HEK293 (cell line): ENCODE data around the gene THUMPD3.

Source experiments
- CTCF ChIA-PET: fragments of 350-600 bp; formaldehyde crosslinking; extraction: SDS; loops from one replicate; lab custom pipeline; 2021; ENCODE audit warnings: antibody characterized with exemption; lab: Yijun Ruan, JAX
- POLR2A ChIA-PET: fragments of 300-600 bp; formaldehyde crosslinking; extraction: SDS; loops from one replicate; lab custom pipeline; 2020; ENCODE audit warnings: antibody characterized with exemption, inconsistent platforms; lab: Yijun Ruan, JAX
- H3K27ac ChIP-seq: fragments of 200-500 bp; sonication (Bioruptor generic); 2 replicates; pipeline ENCODE4 v1.5.1; 2014; ENCODE audit warnings: low read depth, low read length, control low read depth, inconsistent platforms; ENCODE audit errors: extremely low read depth
- H3K36me3 ChIP-seq, 2 experiments: fragments of 200-500 bp in 1 of 2; sonication (Bioruptor generic) in 1 of 2; 1 replicate in 1 of 2; 2 replicates in 1 of 2; pipeline ENCODE4 v1.5.1; 2014 to 2017; ENCODE audit warnings: inconsistent platforms in 2 of 2, low read length in 2 of 2; ENCODE audit not compliant: control insufficient read depth in 2 of 2, insufficient read depth in 1 of 2
- H3K4me1 ChIP-seq: fragments of 200-500 bp; sonication (Bioruptor generic); 2 replicates; pipeline ENCODE4 v1.5.1; 2014; ENCODE audit warnings: mild to moderate bottlenecking, low read length, inconsistent platforms; ENCODE audit not compliant: control insufficient read depth, insufficient read depth
- H3K4me3 ChIP-seq: 2 replicates; pipeline ENCODE4 v1.5.1; 2011; ENCODE audit warnings: low read depth, mild to moderate bottlenecking, control low read depth, low read length, moderate library complexity
- H3K9me3 ChIP-seq: fragments of 200-500 bp; sonication (Bioruptor generic); 2 replicates; pipeline ENCODE4 v1.5.1; 2014; ENCODE audit warnings: low read depth, low read length, inconsistent platforms; ENCODE audit not compliant: control insufficient read depth, insufficient read depth
- AEBP2 ChIP-seq: fragments of 450-650 bp; formaldehyde crosslinking; IDR thresholded peaks from 2 replicates; pipeline ENCODE4 v1.5.1; 2016; ENCODE audit warnings: missing biosample characterization, missing genetic modification characterization, borderline replicate concordance
- FEZF1 ChIP-seq: fragments of 450-650 bp; formaldehyde crosslinking; IDR thresholded peaks from 2 replicates; pipeline ENCODE4 v1.5.1; 2016; ENCODE audit warnings: missing biosample characterization, missing genetic modification characterization
- GLI4 ChIP-seq: fragments of 450-650 bp; formaldehyde crosslinking; IDR thresholded peaks from 2 replicates; pipeline ENCODE4 v1.5.1; 2016; ENCODE audit warnings: missing biosample characterization, missing genetic modification characterization
- HIC1 ChIP-seq: fragments of 450-650 bp; formaldehyde crosslinking; IDR thresholded peaks from 2 replicates; pipeline ENCODE4 v1.5.1; 2016; ENCODE audit warnings: missing biosample characterization, missing genetic modification characterization
- KLF16 ChIP-seq: fragments of 450-650 bp; formaldehyde crosslinking; IDR thresholded peaks from 2 replicates; pipeline ENCODE4 v1.5.1; 2017; ENCODE audit warnings: missing biosample characterization, missing genetic modification characterization
- KLF9 ChIP-seq: fragments of 450-650 bp; formaldehyde crosslinking; IDR thresholded peaks from 2 replicates; pipeline ENCODE4 v1.5.1; 2016; ENCODE audit warnings: missing biosample characterization, missing genetic modification characterization, low read depth
- SCRT2 ChIP-seq: fragments of 450-650 bp; formaldehyde crosslinking; IDR thresholded peaks from 2 replicates; pipeline ENCODE4 v1.5.1; 2016; ENCODE audit warnings: missing biosample characterization, missing genetic modification characterization
- ZBTB17 ChIP-seq: fragments of 450-650 bp; formaldehyde crosslinking; IDR thresholded peaks from 2 replicates; pipeline ENCODE4 v1.5.1; 2016; ENCODE audit warnings: missing biosample characterization, missing genetic modification characterization
- ZEB2 ChIP-seq: fragments of 450-650 bp; formaldehyde crosslinking; IDR thresholded peaks from 2 replicates; pipeline ENCODE4 v1.5.1; 2016; ENCODE audit warnings: missing biosample characterization, missing genetic modification characterization
- ZNF138 ChIP-seq: fragments of 450-650 bp; formaldehyde crosslinking; IDR thresholded peaks from 2 replicates; pipeline ENCODE4 v1.5.1; 2016; ENCODE audit warnings: missing biosample characterization, missing genetic modification characterization, borderline replicate concordance
- ZNF146 ChIP-seq: fragments of 450-650 bp; formaldehyde crosslinking; IDR thresholded peaks from 2 replicates; pipeline ENCODE4 v1.5.1; 2016; ENCODE audit warnings: missing biosample characterization, missing genetic modification characterization
- ZNF175 ChIP-seq: fragments of 450-650 bp; formaldehyde crosslinking; IDR thresholded peaks from 2 replicates; pipeline ENCODE4 v1.5.1; 2016; ENCODE audit warnings: missing biosample characterization, missing genetic modification characterization
- ZNF2 ChIP-seq: fragments of 450-650 bp; formaldehyde crosslinking; IDR thresholded peaks from 2 replicates; pipeline ENCODE4 v1.5.1; 2016; ENCODE audit warnings: missing biosample characterization, missing genetic modification characterization
- ZNF223 ChIP-seq: fragments of 450-650 bp; formaldehyde crosslinking; IDR thresholded peaks from 2 replicates; pipeline ENCODE4 v1.5.1; 2016; ENCODE audit warnings: missing biosample characterization, missing genetic modification characterization
- ZNF24 ChIP-seq: fragments of 450-650 bp; formaldehyde crosslinking; IDR thresholded peaks from 2 replicates; pipeline ENCODE4 v1.5.1; 2016; ENCODE audit warnings: missing biosample characterization, missing genetic modification characterization
- ZNF266 ChIP-seq: fragments of 450-650 bp; formaldehyde crosslinking; IDR thresholded peaks from 2 replicates; pipeline ENCODE4 v1.5.1; 2016; ENCODE audit warnings: missing biosample characterization, missing genetic modification characterization, low read depth
- ZNF274 ChIP-seq, 2 experiments: fragments of 200-500 bp in 1 of 2; fragments of 450-650 bp in 1 of 2; sonication (Bioruptor generic) in 1 of 2; formaldehyde crosslinking in 1 of 2; IDR thresholded peaks; 2 replicates each; pipeline versions ENCODE4 v1.5.1 to v1.6.1; 2014 to 2016; ENCODE audit warnings: borderline replicate concordance in 1 of 2, inconsistent platforms in 1 of 2, low read length in 1 of 2, missing biosample characterization in 1 of 2, missing genetic modification characterization in 1 of 2
- ZNF426 ChIP-seq: fragments of 450-650 bp; formaldehyde crosslinking; IDR thresholded peaks from 2 replicates; pipeline ENCODE4 v1.5.1; 2017; ENCODE audit warnings: missing biosample characterization, missing genetic modification characterization, mild to moderate bottlenecking, inconsistent platforms, moderate library complexity
- ZNF501 ChIP-seq: fragments of 450-650 bp; formaldehyde crosslinking; IDR thresholded peaks from 2 replicates; pipeline ENCODE4 v1.5.1; 2016; ENCODE audit warnings: missing biosample characterization, missing genetic modification characterization
- ZNF571 ChIP-seq: fragments of 450-650 bp; formaldehyde crosslinking; IDR thresholded peaks from 2 replicates; pipeline ENCODE4 v1.5.0; 2017; ENCODE audit warnings: missing biosample characterization, missing genetic modification characterization
- ZNF747 ChIP-seq: fragments of 450-650 bp; formaldehyde crosslinking; IDR thresholded peaks from 2 replicates; pipeline ENCODE4 v1.5.1; 2016; ENCODE audit warnings: missing biosample characterization, missing genetic modification characterization
- ZNF830 ChIP-seq: fragments of 450-650 bp; IDR thresholded peaks from 2 replicates; pipeline ENCODE4 v1.5.0; 2018; ENCODE audit warnings: missing biosample characterization, missing genetic modification characterization, low read depth, mild to moderate bottlenecking, moderate library complexity
- TF ChIP-seq, protein P1 (sequence below): fragments of 450-650 bp; formaldehyde crosslinking; IDR thresholded peaks from 2 replicates; pipeline ENCODE4; 2016; ENCODE audit warnings: missing biosample characterization, missing genetic modification characterization
- TF ChIP-seq, protein P2 (sequence below): fragments of 450-650 bp; formaldehyde crosslinking; IDR thresholded peaks from 2 replicates; pipeline ENCODE4 v1.5.1; 2016; ENCODE audit warnings: missing biosample characterization, missing genetic modification characterization
- TF ChIP-seq, protein P3 (sequence below): fragments of 450-650 bp; formaldehyde crosslinking; IDR thresholded peaks from 2 replicates; pipeline ENCODE4 v1.5.1; 2016; ENCODE audit warnings: missing biosample characterization, missing genetic modification characterization, low read depth

THUMPD3 gene

DNA sequence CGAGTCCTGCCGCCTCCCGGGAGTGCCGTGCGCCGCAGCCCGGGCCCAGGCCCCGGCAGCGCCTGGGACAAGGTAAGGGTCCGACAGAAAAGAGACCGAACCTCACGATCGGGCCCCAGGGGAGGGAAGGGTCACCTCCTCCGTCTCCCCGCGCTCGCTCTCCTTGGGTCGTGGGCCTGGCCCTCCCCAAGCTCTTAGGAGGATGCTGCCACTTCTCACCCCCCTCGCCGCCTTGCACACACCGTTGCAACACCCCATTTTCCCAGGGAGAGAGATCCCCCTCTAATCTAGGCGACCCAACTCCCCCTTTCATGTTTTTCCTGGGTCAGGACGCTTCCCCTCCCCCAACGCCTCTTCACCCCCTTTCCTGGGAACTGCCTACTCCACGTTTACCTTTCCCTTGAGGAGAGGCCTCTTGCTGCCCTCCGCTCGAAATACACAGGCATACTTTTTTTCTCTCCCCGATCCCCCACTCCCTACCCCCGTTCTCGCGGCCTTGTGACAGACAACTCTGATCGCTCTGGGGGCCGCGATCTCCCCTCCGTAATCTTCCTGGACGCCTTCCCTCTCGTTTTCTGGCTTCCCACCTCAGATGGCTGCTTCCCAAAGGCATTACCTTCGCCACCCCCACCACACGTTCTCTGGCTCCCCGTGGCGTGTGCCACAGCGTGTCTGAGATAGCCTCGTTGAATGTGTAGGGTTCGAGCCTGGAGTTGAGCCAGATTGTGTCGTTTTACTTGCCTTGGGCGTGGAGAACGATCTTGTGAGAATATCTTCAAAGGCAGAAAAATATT, 35.2 kb downstream of the THUMPD3 start:
- Histone ChIP-seq H3K4me3 (peak overlapping the region; percentile 98), H3K27ac (peak overlapping the region; percentile 99), H3K36me3 (peaks cover 9 to 26% of the 10 kb centered on the region in 2 experiments), H3K4me1 (peaks cover 32% of the 10 kb centered on the region), H3K9me3 (no peaks in the 10 kb centered on the region)
- POLR2A ChIA-PET, result interaction anchor here (0.6 to 5.1 kb wide), 8 partner anchors 14 to 1032 kb away, joined by 3 to 70 read pairs (median 16); partner anchors contain the start of gene THUMPD3
- CTCF ChIA-PET, result no interaction called here
- 0 out of 2 replicates have a peak, but pooled peaks have one; percentile 51 for TF ChIP-seq ZEB2 (tag by site-specific recombination)
- TF ChIP-seq AEBP2 (tag by site-specific recombination), result 0 out of 2 replicates have a peak, but pooled peaks have one; percentile 16
- no peak for TF ChIP-seq KLF16 (tag by site-specific recombination)
- TF ChIP-seq ZNF426, result peak; percentile 5; the same call in 1 of the 2 replicates
- TF ChIP-seq ZNF223 (tag by site-specific recombination), result no peak
- TF ChIP-seq ZNF146 (tag by site-specific recombination), result no peak
- no peak for TF ChIP-seq ZNF274 (IDR thresholded peaks at IDR 0.05; ENCODE audit: low read length)
- no peak for TF ChIP-seq ZNF274 (tag by site-specific recombination; IDR thresholded peaks at IDR 0.05; ENCODE audit: borderline replicate concordance)
- no peak for TF ChIP-seq ZNF175 (tag by site-specific recombination)
- TF ChIP-seq ZNF747 (tag by site-specific recombination), result no peak
- TF ChIP-seq, protein P1, sequence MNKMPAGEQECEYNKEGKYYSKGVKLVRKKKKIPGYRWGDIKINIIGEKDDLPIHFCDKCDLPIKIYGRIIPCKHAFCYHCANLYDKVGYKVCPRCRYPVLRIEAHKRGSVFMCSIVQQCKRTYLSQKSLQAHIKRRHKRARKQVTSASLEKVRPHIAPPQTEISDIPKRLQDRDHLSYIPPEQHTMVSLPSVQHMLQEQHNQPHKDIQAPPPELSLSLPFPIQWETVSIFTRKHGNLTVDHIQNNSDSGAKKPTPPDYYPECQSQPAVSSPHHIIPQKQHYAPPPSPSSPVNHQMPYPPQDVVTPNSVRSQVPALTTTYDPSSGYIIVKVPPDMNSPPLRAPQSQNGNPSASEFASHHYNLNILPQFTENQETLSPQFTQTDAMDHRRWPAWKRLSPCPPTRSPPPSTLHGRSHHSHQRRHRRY, result no peak
- TF ChIP-seq, protein P2, sequence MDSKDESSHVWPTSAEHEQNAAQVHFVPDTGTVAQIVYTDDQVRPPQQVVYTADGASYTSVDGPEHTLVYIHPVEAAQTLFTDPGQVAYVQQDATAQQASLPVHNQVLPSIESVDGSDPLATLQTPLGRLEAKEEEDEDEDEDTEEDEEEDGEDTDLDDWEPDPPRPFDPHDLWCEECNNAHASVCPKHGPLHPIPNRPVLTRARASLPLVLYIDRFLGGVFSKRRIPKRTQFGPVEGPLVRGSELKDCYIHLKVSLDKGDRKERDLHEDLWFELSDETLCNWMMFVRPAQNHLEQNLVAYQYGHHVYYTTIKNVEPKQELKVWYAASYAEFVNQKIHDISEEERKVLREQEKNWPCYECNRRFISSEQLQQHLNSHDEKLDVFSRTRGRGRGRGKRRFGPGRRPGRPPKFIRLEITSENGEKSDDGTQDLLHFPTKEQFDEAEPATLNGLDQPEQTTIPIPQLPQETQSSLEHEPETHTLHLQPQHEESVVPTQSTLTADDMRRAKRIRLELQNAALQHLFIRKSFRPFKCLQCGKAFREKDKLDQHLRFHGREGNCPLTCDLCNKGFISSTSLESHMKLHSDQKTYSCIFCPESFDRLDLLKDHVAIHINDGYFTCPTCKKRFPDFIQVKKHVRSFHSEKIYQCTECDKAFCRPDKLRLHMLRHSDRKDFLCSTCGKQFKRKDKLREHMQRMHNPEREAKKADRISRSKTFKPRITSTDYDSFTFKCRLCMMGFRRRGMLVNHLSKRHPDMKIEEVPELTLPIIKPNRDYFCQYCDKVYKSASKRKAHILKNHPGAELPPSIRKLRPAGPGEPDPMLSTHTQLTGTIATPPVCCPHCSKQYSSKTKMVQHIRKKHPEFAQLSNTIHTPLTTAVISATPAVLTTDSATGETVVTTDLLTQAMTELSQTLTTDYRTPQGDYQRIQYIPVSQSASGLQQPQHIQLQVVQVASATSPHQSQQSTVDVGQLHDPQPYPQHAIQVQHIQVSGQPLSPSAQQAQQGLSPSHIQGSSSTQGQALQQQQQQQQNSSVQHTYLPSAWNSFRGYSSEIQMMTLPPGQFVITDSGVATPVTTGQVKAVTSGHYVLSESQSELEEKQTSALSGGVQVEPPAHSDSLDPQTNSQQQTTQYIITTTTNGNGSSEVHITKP (tag by site-specific recombination), result peak; percentile 83
- TF ChIP-seq ZNF2 (tag by site-specific recombination), result peak; percentile 64
- 0 out of 2 replicates have a peak, but pooled peaks have one; percentile 21 for TF ChIP-seq KLF9 (tag by site-specific recombination)
- TF ChIP-seq HIC1 (tag by site-specific recombination), result no peak
- no peak for TF ChIP-seq ZNF571 (tag by site-specific recombination)
- no peak for TF ChIP-seq ZNF830 (tag by site-specific recombination)
- peak; percentile 89 for TF ChIP-seq ZNF501
- no peak for TF ChIP-seq SCRT2
- no peak for TF ChIP-seq ZNF266 (tag by site-specific recombination)
- 0 out of 2 replicates have a peak, but pooled peaks have one; percentile 8 for TF ChIP-seq FEZF1
- peak; percentile 99 for TF ChIP-seq ZBTB17
- TF ChIP-seq, protein P3, sequence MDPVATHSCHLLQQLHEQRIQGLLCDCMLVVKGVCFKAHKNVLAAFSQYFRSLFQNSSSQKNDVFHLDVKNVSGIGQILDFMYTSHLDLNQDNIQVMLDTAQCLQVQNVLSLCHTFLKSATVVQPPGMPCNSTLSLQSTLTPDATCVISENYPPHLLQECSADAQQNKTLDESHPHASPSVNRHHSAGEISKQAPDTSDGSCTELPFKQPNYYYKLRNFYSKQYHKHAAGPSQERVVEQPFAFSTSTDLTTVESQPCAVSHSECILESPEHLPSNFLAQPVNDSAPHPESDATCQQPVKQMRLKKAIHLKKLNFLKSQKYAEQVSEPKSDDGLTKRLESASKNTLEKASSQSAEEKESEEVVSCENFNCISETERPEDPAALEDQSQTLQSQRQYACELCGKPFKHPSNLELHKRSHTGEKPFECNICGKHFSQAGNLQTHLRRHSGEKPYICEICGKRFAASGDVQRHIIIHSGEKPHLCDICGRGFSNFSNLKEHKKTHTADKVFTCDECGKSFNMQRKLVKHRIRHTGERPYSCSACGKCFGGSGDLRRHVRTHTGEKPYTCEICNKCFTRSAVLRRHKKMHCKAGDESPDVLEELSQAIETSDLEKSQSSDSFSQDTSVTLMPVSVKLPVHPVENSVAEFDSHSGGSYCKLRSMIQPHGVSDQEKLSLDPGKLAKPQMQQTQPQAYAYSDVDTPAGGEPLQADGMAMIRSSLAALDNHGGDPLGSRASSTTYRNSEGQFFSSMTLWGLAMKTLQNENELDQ (tag by site-specific recombination), result no peak
- TF ChIP-seq ZNF138, result no peak
- TF ChIP-seq GLI4 (tag by site-specific recombination), result no peak
- TF ChIP-seq ZNF24 (tag by site-specific recombination), result peak; percentile 15; the same call in 1 of the 2 replicates
